GM04503 (cell line): Measurements from ENCODE around the gene DYNC1I2.

Source experiments
- DNase-seq: peaks from one replicate; pipeline ENCODE4 v3.0.0-alpha.2; 2012; ENCODE audit warnings: low read depth

Gene DYNC1I2

DNA sequence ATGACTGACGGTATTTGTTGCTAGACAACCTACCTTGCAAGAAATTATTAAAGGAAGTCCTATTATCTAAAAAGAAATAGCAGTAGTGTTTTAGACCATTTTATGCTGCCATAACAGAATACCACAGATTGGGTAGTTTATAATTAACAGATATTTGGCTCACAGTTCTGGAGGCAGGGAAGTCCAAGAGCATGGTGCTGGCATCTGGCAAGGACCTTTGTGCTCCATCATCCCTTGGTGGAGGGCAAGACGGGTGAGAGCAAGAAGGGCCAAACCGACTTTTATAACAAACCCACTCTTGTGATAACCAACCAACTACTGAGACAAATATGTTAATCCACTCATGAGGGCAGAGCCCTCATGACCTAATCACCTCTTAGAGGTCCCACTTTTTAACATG, 91.2 kb downstream of the DYNC1I2 start:
- DNase-seq = no peak

DNA sequence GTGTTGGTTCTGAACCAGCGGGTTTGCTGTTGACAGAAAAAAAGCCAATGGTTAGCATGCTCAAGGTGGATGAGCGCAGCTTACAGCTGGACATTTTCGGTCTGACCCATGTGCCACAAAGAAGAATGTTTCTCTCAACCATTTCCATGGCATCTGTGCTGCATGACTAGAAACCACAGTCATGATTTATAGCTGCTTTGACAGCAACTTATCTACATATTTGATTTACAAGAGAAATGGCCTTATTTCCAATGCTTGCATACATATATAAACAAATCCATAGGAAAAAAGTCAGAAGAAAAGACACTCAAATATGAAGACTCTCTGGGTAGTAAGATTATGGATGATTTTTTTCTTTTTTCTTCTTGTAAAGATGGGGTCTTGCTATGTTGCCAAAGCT, 98.2 kb downstream of the DYNC1I2 start:
- DNase-seq = no peak

DNA sequence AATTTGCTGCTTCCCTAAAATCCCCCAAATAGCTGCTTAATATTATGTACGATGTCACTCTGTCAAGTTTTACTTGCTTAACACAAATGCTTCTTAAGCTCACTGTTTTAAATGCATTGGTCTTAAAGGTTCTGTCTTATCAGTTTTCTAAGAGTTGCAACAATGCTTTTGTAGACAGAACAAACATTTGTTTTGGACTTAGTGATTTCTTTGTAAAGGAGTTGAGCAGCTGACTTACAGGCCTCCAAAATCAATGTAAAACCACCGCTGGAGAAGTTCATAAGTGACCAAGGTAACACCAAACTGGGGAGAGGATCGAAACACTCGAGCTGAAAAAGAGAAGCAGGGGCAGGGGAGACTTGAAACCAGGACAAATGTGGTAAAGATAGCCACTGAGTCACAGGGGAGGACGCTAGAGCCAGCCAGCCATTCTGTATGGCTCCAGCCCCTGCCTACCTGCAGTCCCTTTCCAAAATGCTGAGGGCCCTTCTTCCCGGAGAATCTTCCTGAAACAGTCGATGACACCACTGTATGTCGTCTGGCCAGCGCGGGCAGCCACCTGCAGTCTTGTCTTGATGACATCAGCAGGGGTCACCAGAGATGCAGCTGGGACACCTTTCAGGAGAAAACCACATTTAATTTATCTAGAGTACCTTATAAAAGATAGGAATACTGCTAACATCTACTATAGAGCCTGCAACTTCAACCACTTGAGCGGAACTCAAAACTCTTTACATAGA, 100.2 kb downstream of the DYNC1I2 start:
- DNase-seq = no peak

DNA sequence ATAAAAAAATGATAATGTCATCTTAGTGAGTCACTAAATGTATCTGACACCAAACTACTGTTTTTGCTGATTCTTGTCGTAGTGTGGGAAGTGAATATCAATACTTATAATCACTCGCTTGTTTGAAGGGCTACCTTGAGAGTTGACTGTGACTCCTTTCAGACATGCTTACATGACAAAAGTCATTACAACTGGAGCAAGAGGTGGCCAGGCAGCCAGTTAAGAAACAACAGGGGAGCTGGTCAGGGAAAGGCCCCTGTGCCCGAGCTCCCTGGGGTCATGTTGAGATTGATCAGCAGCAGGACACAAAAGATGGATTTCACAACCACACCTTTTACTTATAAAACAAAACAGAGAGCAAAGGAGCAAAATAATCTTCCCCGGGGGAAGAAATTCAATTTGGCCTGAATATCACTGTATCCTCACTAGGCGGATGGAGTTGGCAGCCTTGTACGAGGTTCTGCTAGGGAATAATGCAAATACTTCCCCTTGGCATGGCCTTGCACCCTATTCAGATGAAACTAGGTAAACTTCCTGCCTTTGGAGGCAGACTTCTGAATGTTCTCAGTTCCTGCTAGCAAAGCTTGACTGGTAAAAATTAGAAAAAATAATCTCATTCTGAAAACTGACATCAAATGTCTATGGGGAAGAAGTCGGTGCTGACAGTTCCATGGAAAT, 101.2 kb downstream of the DYNC1I2 start:
- no peak for DNase-seq

DNA sequence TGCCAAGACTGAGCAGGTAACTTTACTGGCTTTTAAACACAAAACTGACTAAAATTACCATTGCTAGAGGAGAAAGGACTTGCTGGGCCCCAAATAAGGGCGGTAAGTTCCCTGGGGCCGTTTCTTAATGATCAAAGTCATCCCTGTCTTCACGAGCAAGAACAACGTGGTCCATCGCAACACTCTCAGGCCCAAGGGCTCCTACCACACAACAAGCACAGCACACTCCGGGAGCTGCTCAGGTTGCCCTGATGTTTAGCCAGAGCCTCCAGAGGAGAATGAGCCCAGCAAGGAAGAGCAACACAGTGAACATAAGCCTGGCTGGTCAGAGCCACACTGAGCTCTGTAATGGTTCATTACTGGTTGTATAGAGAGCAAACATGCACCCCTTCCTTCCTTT, 102.7 kb downstream of the DYNC1I2 start:
- no peak for DNase-seq

DNA sequence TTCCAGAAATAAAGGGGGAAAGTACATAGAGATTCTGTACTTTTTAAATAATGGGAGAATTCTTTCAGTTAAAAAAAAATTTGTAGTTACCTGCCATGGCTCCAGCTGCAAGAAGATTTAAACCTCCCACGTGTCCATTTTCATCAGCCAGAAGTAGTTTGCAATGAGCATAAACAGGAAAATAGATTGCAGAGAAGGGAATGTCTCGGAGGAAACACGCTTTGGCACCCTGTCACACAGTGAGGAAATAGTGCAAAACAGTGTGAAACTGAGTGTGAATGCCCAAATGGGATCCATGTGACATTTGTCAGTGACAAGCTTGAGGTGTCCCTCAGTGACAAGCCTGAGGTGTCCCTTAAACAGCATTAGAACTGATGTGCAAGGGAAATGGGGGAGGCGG, 104.1 kb downstream of the DYNC1I2 start:
- no peak for DNase-seq

DNA sequence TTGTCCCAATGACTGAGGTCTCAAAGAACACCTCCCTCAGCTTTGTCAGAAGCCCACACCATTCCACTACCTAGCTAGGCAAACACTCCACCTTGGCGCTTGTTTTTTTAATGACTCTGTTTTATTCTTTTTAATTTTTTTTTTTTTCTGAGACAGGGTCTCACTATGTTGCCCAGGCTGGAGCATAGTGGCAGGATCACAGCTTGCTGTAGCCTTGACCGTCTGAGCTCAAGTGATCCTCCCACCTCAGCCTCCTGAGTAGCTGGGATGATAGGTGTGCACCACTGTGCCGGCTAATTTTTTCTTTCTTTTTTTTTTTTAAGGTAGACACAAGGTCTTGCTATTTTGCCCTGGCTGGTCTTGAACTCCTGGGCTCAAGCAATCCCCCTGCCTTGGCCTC, 104.9 kb downstream of the DYNC1I2 start:
- DNase-seq = no peak

DNA sequence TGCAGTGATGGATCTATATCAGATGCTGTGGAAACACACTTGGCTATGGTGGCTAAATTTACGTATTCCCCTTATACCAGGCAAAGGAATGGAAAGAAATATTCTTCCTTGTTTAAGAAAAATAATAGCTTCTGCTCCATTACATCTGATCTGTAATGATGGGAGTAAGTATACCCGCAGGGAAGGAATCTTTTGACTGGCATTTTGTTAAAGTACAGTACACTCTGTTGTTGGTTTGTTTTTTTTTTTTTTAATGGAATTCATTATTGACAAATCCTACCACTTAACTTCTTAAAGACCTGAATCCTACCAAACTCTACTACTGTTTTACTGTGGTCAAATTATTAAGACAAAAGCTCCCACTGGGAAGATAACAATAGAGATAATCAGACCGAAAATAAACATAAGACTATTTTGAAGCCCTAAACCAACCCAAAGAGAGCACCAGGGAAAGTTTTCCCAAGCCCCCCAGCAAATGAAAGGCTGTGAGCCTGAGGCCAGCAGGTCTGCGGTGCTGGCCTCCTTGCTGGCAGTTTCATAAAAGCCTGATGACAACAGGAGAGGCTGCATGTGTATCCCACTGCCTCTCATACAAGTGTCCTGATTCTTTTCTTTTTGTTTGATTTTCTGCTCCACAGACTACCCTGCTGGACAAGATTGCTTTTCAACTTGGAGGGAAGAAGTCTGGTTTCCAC, 105.8 kb downstream of the DYNC1I2 start:
- DNase-seq = no peak

DNA sequence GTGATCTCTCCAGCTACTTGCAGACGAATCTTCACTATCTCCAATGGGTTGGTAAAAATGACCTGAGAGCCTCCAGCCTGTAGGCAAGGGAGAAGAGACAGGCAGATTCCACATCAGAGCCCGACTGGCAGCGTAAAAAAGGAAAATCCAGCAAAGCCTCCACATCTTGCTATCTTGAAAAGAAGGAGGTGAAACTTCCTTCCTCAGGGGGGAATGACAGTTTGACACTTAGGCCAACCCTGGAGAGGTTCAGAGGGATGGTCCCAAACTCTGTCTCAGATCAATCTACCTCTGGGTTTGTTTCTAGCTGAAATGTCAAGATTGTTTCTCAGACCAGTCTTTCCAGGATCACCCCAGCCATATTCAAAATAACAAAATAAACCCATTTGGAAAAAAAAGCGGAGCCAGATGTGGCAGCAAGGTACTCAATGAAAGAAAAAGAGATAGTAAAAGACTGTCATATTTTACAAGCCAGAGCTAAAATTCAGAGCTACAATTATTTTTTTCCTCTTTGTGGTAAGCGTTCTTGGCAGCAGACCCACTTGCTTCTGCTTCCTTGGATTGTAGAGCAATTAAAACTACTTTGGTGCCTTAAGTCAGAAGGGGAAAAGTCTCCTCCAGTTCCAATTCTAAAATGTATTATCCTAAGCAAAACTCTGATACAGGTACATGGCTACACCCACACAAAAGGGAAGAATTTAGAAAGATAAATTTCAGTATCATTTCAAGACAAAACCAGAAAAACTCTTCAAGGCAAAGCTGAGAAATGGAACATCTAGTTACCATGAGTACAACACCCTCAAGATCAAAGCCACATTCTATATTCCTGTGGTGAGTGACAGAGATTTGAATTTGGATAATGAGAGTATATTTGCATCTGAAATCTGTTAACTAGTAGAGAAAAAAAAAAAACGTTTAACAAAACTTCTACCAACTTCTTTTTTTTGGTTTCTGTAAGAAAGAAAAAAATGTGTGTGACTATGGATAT, 106.7 kb downstream of the DYNC1I2 start:
- no peak for DNase-seq

DNA sequence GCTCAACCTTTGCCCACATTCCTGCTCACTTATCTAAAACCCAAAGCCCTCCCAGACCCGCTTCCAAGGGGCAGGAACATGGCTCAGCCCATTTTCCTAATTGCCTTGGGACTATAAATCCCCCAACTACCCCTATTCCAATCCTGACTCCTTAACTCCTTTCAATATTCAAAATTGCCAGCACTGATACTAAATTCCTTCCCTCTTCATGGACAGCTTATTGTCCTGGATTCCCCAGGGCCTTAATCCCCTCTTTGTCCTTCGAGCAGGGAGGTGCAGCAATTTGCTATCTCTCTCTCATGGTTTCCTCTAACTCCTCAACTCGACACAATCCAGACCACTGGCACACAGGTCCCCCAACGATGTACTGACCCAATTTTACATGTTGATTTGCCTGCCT, 107.6 kb downstream of the DYNC1I2 start:
- no peak for DNase-seq
